Common myeloid progenitor, CD34-positive (primary cell): ENCODE results near the gene SPTAN1.

Source experiments
- CTCF ChIA-PET: fragments of 350-600 bp; sonication (Branson Sonifier 250); formaldehyde crosslinking; loops from one replicate; lab custom pipeline; 2021; ENCODE audit warnings: antibody characterized with exemption; lab: Charles Lee
- POLR2A ChIA-PET: fragments of 350-600 bp; sonication (Branson Sonifier 250); formaldehyde crosslinking; loops from one replicate; lab custom pipeline; 2021; ENCODE audit warnings: antibody characterized with exemption; lab: Charles Lee
- DNase-seq, 3 donors: peaks; one replicate each; pipeline versions ENCODE4 v3.0.0 to v3.0.0-alpha.2; 2013
- H3K27ac ChIP-seq, 2 experiments: 1 replicate in 1 of 2; 2 replicates in 1 of 2; pipeline ENCODE4 v1.7.0; 2013; ENCODE audit warnings: inconsistent platforms in 2 of 2, low read length in 2 of 2, mild to moderate bottlenecking in 2 of 2, low read depth in 1 of 2, moderate library complexity in 1 of 2; ENCODE audit not compliant: severe bottlenecking in 2 of 2, insufficient read depth in 1 of 2, poor library complexity in 1 of 2
- H3K27me3 ChIP-seq, 5 experiments: replicated peaks in 2 of 5; 1 replicate in 3 of 5; 2 replicates in 2 of 5; pipeline versions ENCODE4 v1.6.1 to v1.7.0; 2013; ENCODE audit warnings: low read length in 4 of 5, mild to moderate bottlenecking in 2 of 5, moderate library complexity in 2 of 5, inconsistent platforms in 1 of 5; ENCODE audit not compliant: insufficient read depth in 5 of 5, control insufficient read depth in 4 of 5
- H3K36me3 ChIP-seq, 4 experiments: 1 replicate in 2 of 4; 2 replicates in 2 of 4; pipeline versions ENCODE4 v1.6.1 to v1.7.0; 2013; ENCODE audit warnings: low read length in 3 of 4, control low read depth in 1 of 4, mild to moderate bottlenecking in 1 of 4; ENCODE audit not compliant: control insufficient read depth in 4 of 4, insufficient read depth in 4 of 4
- H3K4me1 ChIP-seq, 4 experiments: 1 replicate in 3 of 4; 2 replicates in 1 of 4; pipeline versions ENCODE4 v1.6.1 to v1.7.1; 2013; ENCODE audit warnings: low read length in 3 of 4, mild to moderate bottlenecking in 3 of 4, control low read depth in 1 of 4, inconsistent platforms in 1 of 4, moderate library complexity in 1 of 4; ENCODE audit not compliant: control insufficient read depth in 4 of 4, insufficient read depth in 4 of 4; ENCODE audit errors: control extremely low read depth in 1 of 4
- H3K4me3 ChIP-seq, 7 experiments: 1 replicate in 4 of 7; 2 replicates in 3 of 7; pipeline versions ENCODE4 v1.5.1 to v1.7.0; 2013; ENCODE audit warnings: mild to moderate bottlenecking in 7 of 7, low read length in 6 of 7, moderate library complexity in 6 of 7, inconsistent platforms in 2 of 7, low read depth in 2 of 7, control low read depth in 1 of 7; ENCODE audit not compliant: insufficient read depth in 4 of 7, control insufficient read depth in 1 of 7; ENCODE audit errors: extremely low read depth in 1 of 7
- H3K9me3 ChIP-seq, 5 experiments: 1 replicate in 4 of 5; 2 replicates in 1 of 5; pipeline versions ENCODE4 v1.6.1 to v1.7.1; 2013; ENCODE audit warnings: low read length in 4 of 5, mild to moderate bottlenecking in 2 of 5, inconsistent platforms in 1 of 5, low read depth in 1 of 5, moderate library complexity in 1 of 5; ENCODE audit not compliant: control insufficient read depth in 4 of 5, insufficient read depth in 2 of 5; ENCODE audit errors: control extremely low read depth in 1 of 5
- WGBS: methylation state at CpG from one replicate; pipeline ENCODE4 v1.1.5; 2013; ENCODE audit not compliant: insufficient coverage; 5-methylcytosine and 5-hydroxymethylcytosine counted together

The SPTAN1 gene

DNA sequence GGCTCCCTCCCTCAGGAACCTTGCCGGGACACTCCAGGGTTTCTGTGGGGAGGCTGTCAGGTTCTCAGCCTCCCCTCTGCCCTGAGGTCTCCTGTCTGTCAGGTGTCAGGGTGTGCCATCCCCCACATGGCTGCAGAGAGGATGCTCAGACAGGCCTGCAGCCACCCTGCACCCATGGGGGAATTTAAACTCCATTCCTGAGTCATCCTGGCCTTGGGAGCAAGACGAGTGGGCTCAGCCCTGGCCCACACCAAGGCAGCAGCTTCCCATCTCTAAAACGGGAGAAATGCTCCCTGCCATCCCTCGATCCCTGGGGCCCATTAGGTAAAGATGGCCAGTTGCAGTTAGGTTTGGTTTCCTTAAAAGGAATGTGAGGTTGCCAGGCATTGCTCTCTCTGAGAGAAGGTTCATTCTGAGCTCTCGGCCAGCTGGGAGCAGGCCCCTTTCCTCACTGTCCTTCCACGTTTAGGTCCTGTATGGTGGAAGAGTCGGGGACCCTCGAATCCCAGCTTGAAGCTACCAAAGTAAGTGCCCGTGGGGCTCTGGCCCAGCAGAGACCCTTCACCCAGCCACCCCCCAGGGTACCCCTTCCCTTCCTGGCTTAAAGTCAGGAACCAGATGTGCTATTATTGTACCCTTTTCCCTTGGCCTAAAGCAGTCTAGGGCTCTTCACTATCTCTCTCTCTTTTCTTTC is 77.6 kb downstream of the SPTAN1 start:
- 86% methylated on average over 9 of the region's 9 CpGs for WGBS
- ChIA-PET CTCF (no interaction called here), POLR2A (no interaction called here)
- Histone ChIP-seq H3K27me3 (no peaks in the 10 kb centered on the region), H3K4me1 (no peaks in the 10 kb centered on the region), H3K27ac (no peak overlapping the region), H3K36me3 (peaks cover 28 to 93% (median 64%) of the 10 kb centered on the region in 4 experiments), H3K4me3 (no peak overlapping the region), H3K9me3 (no peaks in the 10 kb centered on the region)
- no peak for DNase-seq

DNA sequence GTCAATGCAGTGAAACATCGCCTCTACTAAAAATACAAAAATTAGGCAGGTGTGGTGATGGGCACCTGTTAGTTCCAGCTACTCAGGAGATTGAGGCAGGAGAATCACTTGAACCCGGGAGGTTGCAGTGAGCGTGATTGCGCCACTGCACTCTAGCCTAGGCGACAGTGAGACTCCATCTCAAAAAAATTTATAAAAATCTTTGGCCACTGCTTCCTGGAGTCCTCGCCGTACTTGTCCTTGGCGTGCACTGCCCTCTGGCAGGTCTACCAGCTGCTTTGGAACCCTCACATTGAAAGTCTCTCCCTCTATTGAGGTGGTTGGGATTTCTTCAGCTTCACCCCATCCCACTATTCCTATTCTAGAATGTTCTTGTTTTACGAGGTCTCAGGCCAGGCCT is 79.2 kb downstream of the SPTAN1 start:
- H3K36me3 ChIP-seq = peaks cover 20 to 90% (median 57%) of the 10 kb centered on the region in 4 experiments
- H3K27ac ChIP-seq = no peak overlapping the region
- H3K9me3 ChIP-seq = no peaks in the 10 kb centered on the region
- no peaks in the 10 kb centered on the region for H3K4me1 ChIP-seq
- 98% methylated on average over 9 of the region's 9 CpGs for WGBS
- H3K27me3 ChIP-seq = no peaks in the 10 kb centered on the region
- no peak for DNase-seq
- POLR2A ChIA-PET = no interaction called here
- no peak overlapping the region for H3K4me3 ChIP-seq
- CTCF ChIA-PET = no interaction called here

DNA sequence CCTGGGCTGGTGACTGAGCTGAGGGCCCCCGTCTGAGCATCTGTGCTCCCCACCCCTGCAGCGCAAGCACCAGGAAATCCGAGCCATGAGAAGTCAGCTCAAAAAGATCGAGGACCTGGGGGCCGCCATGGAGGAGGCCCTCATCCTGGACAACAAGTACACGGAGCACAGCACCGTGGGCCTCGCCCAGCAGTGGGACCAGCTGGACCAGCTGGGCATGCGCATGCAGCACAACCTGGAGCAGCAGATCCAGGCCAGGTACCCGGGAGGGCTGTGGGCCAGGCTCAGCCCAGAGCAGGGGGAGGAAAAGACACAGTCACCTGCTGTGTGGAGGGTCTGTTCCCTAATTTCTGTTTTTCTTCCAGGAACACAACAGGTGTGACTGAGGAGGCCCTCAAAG is 79.7 kb downstream of the SPTAN1 start:
- ChIA-PET POLR2A (no interaction called here), CTCF (no interaction called here)
- no peak for DNase-seq
- no peaks in the 10 kb centered on the region for H3K9me3 ChIP-seq
- no peaks in the 10 kb centered on the region for H3K27me3 ChIP-seq
- H3K27ac ChIP-seq = no peak overlapping the region
- peaks cover 20 to 90% (median 58%) of the 10 kb centered on the region in 4 experiments for H3K36me3 ChIP-seq
- H3K4me1 ChIP-seq = no peaks in the 10 kb centered on the region
- WGBS = 94% methylated on average over 7 of the region's 10 CpGs
- no peak overlapping the region for H3K4me3 ChIP-seq

DNA sequence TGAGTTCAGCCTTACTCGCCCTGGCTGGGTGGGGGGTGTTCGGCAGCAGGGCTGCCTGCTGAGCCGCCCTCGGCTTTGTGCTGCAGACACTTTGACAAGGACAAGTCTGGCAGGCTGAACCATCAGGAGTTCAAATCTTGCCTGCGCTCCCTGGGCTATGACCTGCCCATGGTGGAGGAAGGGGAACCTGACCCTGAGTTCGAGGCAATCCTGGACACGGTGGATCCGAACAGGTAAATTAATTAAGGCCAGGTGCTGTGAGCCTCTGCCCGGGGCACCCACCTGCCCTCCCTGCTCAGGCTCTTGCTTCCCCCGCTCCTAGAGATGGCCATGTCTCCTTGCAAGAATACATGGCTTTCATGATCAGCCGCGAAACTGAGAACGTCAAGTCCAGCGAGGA is 80.1 kb downstream of the SPTAN1 start:
- Histone ChIP-seq H3K9me3 (no peaks in the 10 kb centered on the region), H3K36me3 (peaks cover 18 to 88% (median 58%) of the 10 kb centered on the region in 4 experiments), H3K27me3 (no peaks in the 10 kb centered on the region), H3K27ac (no peak overlapping the region), H3K4me3 (no peak overlapping the region), H3K4me1 (no peaks in the 10 kb centered on the region)
- WGBS = 92% methylated on average over 14 of the region's 14 CpGs
- no peak for DNase-seq
- CTCF ChIA-PET = interaction anchor here (1.2 kb wide), 1 partner anchor 8 kb away, joined by 3 read pairs; no protein-coding TSS in a partner anchor
- POLR2A ChIA-PET = no interaction called here

DNA sequence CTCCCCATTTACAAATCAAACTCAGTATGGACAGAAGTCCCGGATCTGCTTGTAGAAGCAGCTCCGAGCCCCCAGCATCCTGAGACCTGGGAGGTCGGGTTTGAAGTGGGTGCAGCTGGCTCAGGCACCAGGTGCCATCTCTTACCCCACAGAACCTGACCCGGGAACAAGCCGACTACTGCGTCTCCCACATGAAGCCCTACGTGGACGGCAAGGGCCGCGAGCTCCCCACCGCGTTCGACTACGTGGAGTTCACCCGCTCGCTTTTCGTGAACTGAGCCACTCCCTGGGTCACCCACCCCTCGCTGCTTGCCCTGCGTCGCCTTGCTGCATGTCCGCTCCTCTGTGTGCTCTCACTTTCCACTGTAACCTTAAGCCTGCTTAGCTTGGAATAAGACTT is 80.7 kb downstream of the SPTAN1 start:
- Histone ChIP-seq H3K27me3 (no peaks in the 10 kb centered on the region), H3K4me1 (no peaks in the 10 kb centered on the region), H3K27ac (no peak overlapping the region), H3K36me3 (peaks cover 18 to 86% (median 56%) of the 10 kb centered on the region in 4 experiments), H3K9me3 (no peaks in the 10 kb centered on the region), H3K4me3 (no peak overlapping the region)
- POLR2A ChIA-PET = no interaction called here
- CTCF ChIA-PET = interaction anchor here (1.2 kb wide), 1 partner anchor 9 kb away, joined by 3 read pairs; no protein-coding TSS in a partner anchor
- no peak for DNase-seq
- 96% methylated on average over 21 of the region's 21 CpGs for WGBS

DNA sequence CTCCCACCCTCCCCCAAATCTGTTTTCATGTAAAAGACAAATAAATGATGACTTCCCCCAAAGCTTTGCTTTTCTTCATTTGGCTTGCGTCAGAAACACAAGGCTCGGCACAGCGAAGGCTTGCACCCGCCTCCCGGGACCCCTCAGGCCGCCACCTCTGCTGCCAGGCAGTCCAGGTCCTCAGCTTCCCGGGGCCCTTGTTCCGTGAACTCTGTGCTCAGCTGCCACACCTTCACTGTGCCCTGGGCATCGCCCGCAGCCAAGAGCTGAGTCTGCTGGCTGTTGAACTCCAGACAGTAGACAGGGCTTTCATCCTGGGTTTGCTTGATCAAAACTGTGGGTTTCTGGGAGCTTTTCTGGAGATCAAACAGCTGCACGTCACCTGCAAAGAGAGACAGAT is 81.2 kb downstream of the SPTAN1 start:
- Histone ChIP-seq H3K9me3 (no peaks in the 10 kb centered on the region), H3K27me3 (no peaks in the 10 kb centered on the region), H3K4me3 (no peak overlapping the region), H3K27ac (no peak overlapping the region), H3K36me3 (peaks cover 16 to 83% (median 54%) of the 10 kb centered on the region in 4 experiments), H3K4me1 (no peaks in the 10 kb centered on the region)
- ChIA-PET POLR2A (no interaction called here), CTCF (interaction anchor here (1.2 to 1.4 kb wide), 2 partner anchors 9 to 11 kb away, joined by 3 to 4 read pairs; no protein-coding TSS in a partner anchor)
- WGBS = 96% methylated on average over 11 of the region's 11 CpGs
- DNase-seq = no peak

DNA sequence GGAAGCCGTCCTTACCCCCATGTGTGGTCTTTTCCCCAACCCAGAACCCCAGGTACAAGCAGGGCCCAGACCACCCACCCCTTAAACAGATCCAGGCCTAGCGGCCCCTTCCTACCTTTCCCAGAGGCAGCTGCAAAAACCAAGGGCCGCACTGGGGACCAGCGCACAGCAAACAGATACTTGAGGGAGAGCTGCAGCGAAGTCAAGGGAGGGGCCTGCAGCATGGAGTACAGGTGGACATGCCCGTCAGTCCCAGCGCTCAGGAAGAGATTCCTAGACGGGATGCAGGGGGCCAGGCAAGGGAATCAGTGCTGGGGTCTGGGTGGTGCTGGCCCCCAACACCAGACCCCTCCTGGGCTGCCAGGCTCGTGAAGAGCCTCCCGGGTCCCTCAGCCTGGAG is 81.7 kb downstream of the SPTAN1 start:
- CTCF ChIA-PET = interaction anchor here (1.1 to 1.4 kb wide), 2 partner anchors 10 to 49 kb away, joined by 3 to 4 read pairs; no protein-coding TSS in a partner anchor
- 93% methylated on average over 10 of the region's 10 CpGs for WGBS
- H3K36me3 ChIP-seq = peaks cover 14 to 81% (median 49%) of the 10 kb centered on the region in 4 experiments

More for the DNA sequence above, 81.7 kb downstream of the SPTAN1 start:
- H3K4me1 ChIP-seq = no peaks in the 10 kb centered on the region
- H3K9me3 ChIP-seq = no peaks in the 10 kb centered on the region
- no peaks in the 10 kb centered on the region for H3K27me3 ChIP-seq
- POLR2A ChIA-PET = no interaction called here
- no peak overlapping the region for H3K4me3 ChIP-seq
- H3K27ac ChIP-seq = no peak overlapping the region
- DNase-seq = no peak
